ENCODE data around the gene PRMT3. TPM values are rescaled to one million over a fixed set of nuclear protein-coding genes. Genes with fewer than 3 reads are reported as not detected.
"Not testable (repeated sequence)": the region's sequence is repeated elsewhere in the genome, so short reads cannot be mapped to it uniquely, and the experiment has no call there.

Gene PRMT3
- total and polyA plus RNA-seq, 2 of the 4 experiments (the other 2 are of a cell fraction): 8.8 to 11.3 TPM

GRCh38 chr11:20556396-20556795, 168.9 kb downstream of the PRMT3 start:
- H3K18ac ChIP-seq (ENCODE audit: low read depth, low read length); DNase-seq; H3K79me1 ChIP-seq (ENCODE audit: low read depth in 1 of 2, low read length in 2 of 2); H4K8ac ChIP-seq (ENCODE audit: low read depth in 2 of 2, low read length in 2 of 2); H3K9ac ChIP-seq (ENCODE audit: low read depth, low read length); H3K4me2 ChIP-seq (ENCODE audit: low read depth, low read length); in situ Hi-C loops (cut with MboI; ENCODE audit: low sequenced_read_pairs); H2AFZ ChIP-seq (replicated peaks; ENCODE audit: low read length, poor library complexity); H4K20me1 ChIP-seq (ENCODE audit: insufficient read depth, low read length); H2BK20ac ChIP-seq (ENCODE audit: low read depth, low read length); CTCF ChIA-PET; H2BK5ac ChIP-seq (ENCODE audit: low read depth, low read length, poor library complexity, severe bottlenecking); H3K9me1 ChIP-seq (ENCODE audit: insufficient read depth, low read length); H3K36me3 ChIP-seq (ENCODE audit: control insufficient read depth, insufficient read depth, low read length); H3K9me3 ChIP-seq (ENCODE audit: control insufficient read depth, insufficient read depth, low read length); H2BK120ac ChIP-seq (ENCODE audit: low read depth, low read length); H2AK5ac ChIP-seq (ENCODE audit: low read depth, low read length); H3K23ac ChIP-seq (ENCODE audit: low read depth, low read length); H3K4me1 ChIP-seq (ENCODE audit: control insufficient read depth, insufficient read depth, low read length); dilution Hi-C loops (cut with HindIII; ENCODE audit: low sequenced_read_pairs, unreplicated experiment); POLR2A ChIA-PET (ENCODE audit: unreplicated experiment); H2BK15ac ChIP-seq (ENCODE audit: low read depth, low read length); H3K4me3 ChIP-seq (ENCODE audit: insufficient read depth, low read depth, low read length); H4K91ac ChIP-seq (ENCODE audit: insufficient read depth, low read depth, low read length); BruUV-seq (replicated peaks); H4K5ac ChIP-seq (ENCODE audit: low read depth, low read length); H3K27ac ChIP-seq (ENCODE audit: insufficient read depth, low read length); intact Hi-C loops (cut with micrococcal nuclease); H2AK9ac ChIP-seq (replicated peaks; ENCODE audit: low read depth, low read length, poor library complexity); ATAC-seq (ENCODE audit: low read depth); H3K56ac ChIP-seq (ENCODE audit: extremely low read depth, insufficient read depth, low read length); H3K27me3 ChIP-seq (ENCODE audit: control insufficient read depth, insufficient read depth, low read length); H3K14ac ChIP-seq (replicated peaks; ENCODE audit: low read depth, low read length); H3K4ac ChIP-seq (ENCODE audit: low read depth, low read length): not testable (repeated sequence)
